Measurements from ENCODE around the gene ABHD11. TPM values are rescaled to one million over a fixed set of nuclear protein-coding genes. Genes with fewer than 3 reads are reported as not detected.
"Not testable (repeated sequence)": the region's sequence is repeated elsewhere in the genome, so short reads cannot be mapped to it uniquely, and the experiment has no call there.

ABHD11 gene
- total and polyA plus RNA-seq, 4 donors = 5.1 to 7.6 (median 6.6) TPM

DNA sequence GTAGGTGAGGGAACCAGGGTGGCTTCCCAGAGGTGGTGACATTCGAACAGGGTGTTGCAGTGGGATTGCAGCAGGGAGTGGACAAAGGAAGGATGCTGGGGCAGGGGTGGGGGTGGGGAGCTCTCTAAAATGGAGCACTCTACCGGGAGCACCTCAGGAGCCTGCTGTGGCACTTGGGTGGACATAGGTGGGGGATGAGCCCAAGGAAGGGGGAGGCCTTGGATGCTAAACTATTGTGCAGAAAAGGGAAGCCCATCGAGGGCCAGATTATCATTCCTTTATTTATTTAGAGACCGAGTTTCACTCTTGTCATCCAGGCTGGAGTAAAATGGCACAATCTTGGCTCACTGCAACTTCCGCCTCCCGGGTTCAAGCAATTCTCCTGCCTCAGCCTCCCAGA is 15.8 kb downstream of the ABHD11 start (continued):
- TF ChIP-seq, protein P1, sequence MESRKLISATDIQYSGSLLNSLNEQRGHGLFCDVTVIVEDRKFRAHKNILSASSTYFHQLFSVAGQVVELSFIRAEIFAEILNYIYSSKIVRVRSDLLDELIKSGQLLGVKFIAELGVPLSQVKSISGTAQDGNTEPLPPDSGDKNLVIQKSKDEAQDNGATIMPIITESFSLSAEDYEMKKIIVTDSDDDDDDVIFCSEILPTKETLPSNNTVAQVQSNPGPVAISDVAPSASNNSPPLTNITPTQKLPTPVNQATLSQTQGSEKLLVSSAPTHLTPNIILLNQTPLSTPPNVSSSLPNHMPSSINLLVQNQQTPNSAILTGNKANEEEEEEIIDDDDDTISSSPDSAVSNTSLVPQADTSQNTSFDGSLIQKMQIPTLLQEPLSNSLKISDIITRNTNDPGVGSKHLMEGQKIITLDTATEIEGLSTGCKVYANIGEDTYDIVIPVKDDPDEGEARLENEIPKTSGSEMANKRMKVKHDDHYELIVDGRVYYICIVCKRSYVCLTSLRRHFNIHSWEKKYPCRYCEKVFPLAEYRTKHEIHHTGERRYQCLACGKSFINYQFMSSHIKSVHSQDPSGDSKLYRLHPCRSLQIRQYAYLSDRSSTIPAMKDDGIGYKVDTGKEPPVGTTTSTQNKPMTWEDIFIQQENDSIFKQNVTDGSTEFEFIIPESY (IDR thresholded peaks at IDR 0.05) = no peak
- TF ChIP-seq HNF4G (IDR thresholded peaks at IDR 0.05) = no peak
- no peak for TF ChIP-seq ATF3 (IDR thresholded peaks at IDR 0.05)
- TF ChIP-seq JUND (IDR thresholded peaks at IDR 0.05) = no peak

GRCh38 chr7:73722182-73722581 is 16.4 kb downstream of the ABHD11 start:
- H3K27me3 ChIP-seq (ENCODE audit: control insufficient read depth in 4 of 4, insufficient read depth in 4 of 4, low read length in 3 of 4); DNase-seq (ENCODE audit: low spot score): not testable (repeated sequence)

DNA sequence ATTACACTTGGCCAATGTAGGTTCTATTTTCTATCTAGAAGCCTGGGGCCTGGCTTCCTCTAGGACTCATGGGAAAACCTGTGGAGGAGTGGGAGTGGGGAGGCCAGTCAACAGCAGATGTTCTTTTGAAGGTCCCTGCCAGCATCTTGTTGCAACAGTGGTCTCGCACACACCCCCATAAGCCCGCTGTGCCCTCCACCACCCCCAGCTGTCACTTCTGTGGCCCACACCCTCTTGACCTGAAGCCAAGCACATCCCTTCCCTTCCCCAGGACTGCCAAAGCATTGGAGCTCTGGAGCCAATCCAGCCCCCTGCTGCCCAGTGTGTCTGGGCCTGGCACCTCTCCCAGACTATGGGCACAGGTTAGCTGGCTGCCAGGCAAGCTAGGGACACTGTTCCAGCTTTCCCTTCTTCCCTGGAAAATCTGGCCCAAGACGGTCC is 17.2 kb downstream of the ABHD11 start:
- no peak for DNase-seq (ENCODE audit: low spot score)
- H3K9me3 ChIP-seq (ENCODE audit: control insufficient read depth in 4 of 4, low read length in 3 of 4) = no peaks in the 10 kb centered on the region
- peaks cover 12 to 33% (median 20%) of the 10 kb centered on the region in 4 donors for H3K4me1 ChIP-seq (ENCODE audit: control insufficient read depth in 4 of 4, insufficient read depth in 4 of 4, low read length in 3 of 4)
- TF ChIP-seq RAD21 (IDR thresholded peaks at IDR 0.05) (peak; percentile 54 to 63), NR2F2 (IDR thresholded peaks at IDR 0.05) (no peak), RXRA (IDR thresholded peaks at IDR 0.05) (peak; percentile 59 to 73), SP1 (IDR thresholded peaks at IDR 0.05) (peak; percentile 40), HNF4G (IDR thresholded peaks at IDR 0.05) (no peak), JUND (IDR thresholded peaks at IDR 0.05) (no peak), YY1 (IDR thresholded peaks at IDR 0.05) (peak; percentile 47), HNF4A (conservative IDR thresholded peaks at IDR 0.05) (peak; percentile 27 to 54)
- TF ChIP-seq, protein P1 (IDR thresholded peaks at IDR 0.05) = no peak
- no peak overlapping the region for H3K27ac ChIP-seq (ENCODE audit: low read depth in 1 of 2, low read length in 2 of 2)
- no peak overlapping the region for H3K4me3 ChIP-seq (ENCODE audit: low read depth in 1 of 3, low read length in 3 of 3)
- H3K9ac ChIP-seq (ENCODE audit: low read depth in 1 of 2, low read length in 2 of 2) = no peak overlapping the region
- WGBS = 22% methylated on average over 3 of the region's 3 CpGs
- no peaks in the 10 kb centered on the region for H3K27me3 ChIP-seq (ENCODE audit: control insufficient read depth in 4 of 4, insufficient read depth in 4 of 4, low read length in 3 of 4)
- no peaks in the 10 kb centered on the region for H3K36me3 ChIP-seq (ENCODE audit: control insufficient read depth in 4 of 4, insufficient read depth in 3 of 4, low read depth in 1 of 4, low read length in 3 of 4)

More at GRCh38 chr7:73722182-73722581, 16.4 kb downstream of the ABHD11 start:
- not testable (repeated sequence) for H3K36me3 ChIP-seq (ENCODE audit: control insufficient read depth in 4 of 4, insufficient read depth in 3 of 4, low read depth in 1 of 4, low read length in 3 of 4); H3K9ac ChIP-seq (ENCODE audit: low read depth in 1 of 2, low read length in 2 of 2); H3K9me3 ChIP-seq (ENCODE audit: control insufficient read depth in 4 of 4, low read length in 3 of 4); H3K4me3 ChIP-seq (ENCODE audit: low read depth in 1 of 3, low read length in 3 of 3); H3K27ac ChIP-seq (ENCODE audit: low read depth in 1 of 2, low read length in 2 of 2)
- H3K4me1 ChIP-seq (ENCODE audit: control insufficient read depth in 4 of 4, insufficient read depth in 4 of 4, low read length in 3 of 4) = peaks cover 12 to 33% (median 20%) of the 10 kb centered on the region in 4 donors
- WGBS = 62% methylated on average over 4 of the region's 4 CpGs

DNA sequence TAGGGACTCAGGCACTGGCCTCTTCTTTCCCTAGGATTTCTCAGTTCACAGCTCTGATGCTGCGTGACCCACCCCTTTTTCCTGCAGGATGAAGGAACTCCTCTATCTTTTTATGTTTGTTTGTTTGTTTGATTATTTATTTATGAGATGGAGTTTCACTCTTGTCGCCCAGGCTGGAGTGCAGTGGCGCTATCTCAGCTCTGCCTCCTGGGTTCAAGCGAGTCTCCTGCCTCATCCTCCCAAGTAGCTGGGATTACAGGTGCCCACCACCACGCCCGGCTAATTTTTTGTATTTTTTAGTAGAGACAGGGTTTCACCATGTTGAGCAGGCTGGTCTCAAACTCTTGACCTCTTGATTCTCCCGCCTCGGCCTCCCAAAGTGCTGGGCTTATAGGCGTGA is 18.2 kb downstream of the ABHD11 start:
- not testable (repeated sequence) for H3K9ac ChIP-seq (ENCODE audit: low read depth in 1 of 2, low read length in 2 of 2); H3K4me3 ChIP-seq (ENCODE audit: low read depth in 1 of 3, low read length in 3 of 3); H3K27ac ChIP-seq (ENCODE audit: low read depth in 1 of 2, low read length in 2 of 2); H3K27me3 ChIP-seq (ENCODE audit: control insufficient read depth in 4 of 4, insufficient read depth in 4 of 4, low read length in 3 of 4); DNase-seq (ENCODE audit: low spot score); H3K9me3 ChIP-seq (ENCODE audit: control insufficient read depth in 4 of 4, low read length in 3 of 4); H3K36me3 ChIP-seq (ENCODE audit: control insufficient read depth in 4 of 4, insufficient read depth in 3 of 4, low read depth in 1 of 4, low read length in 3 of 4)
- WGBS = 95% methylated on average over 9 of the region's 9 CpGs
- peaks cover 12 to 31% (median 20%) of the 10 kb centered on the region in 4 donors for H3K4me1 ChIP-seq (ENCODE audit: control insufficient read depth in 4 of 4, insufficient read depth in 4 of 4, low read length in 3 of 4)

All from liver (tissue), 9 donors.